Measurements from ENCODE around the gene EXOC2.

The EXOC2 gene

GRCh38 chr6:652865-653264, 40.1 kb downstream of the EXOC2 start:
- no peak overlapping the region for H3K4me3 ChIP-seq (ENCODE audit: low read depth, low read length)
- no peak for DNase-seq (ENCODE audit: low read depth)
- TF ChIP-seq CTCF (conservative IDR thresholded peaks at IDR 0.05; ENCODE audit: low read depth, low read length), result no peak

- no peak for TF ChIP-seq CTCF (conservative IDR thresholded peaks at IDR 0.05; ENCODE audit: low read depth, low read length)
- peak; percentile 42 for DNase-seq (ENCODE audit: low read depth)
- no peak overlapping the region for H3K4me3 ChIP-seq (ENCODE audit: low read depth, low read length)
Observed at GRCh38 chr6:650098-650497, 42.8 kb downstream of the EXOC2 start.

GRCh38 chr6:642805-643204, 50.1 kb downstream of the EXOC2 start:
- no peak overlapping the region for H3K4me3 ChIP-seq (ENCODE audit: low read depth, low read length)
- TF ChIP-seq CTCF (conservative IDR thresholded peaks at IDR 0.05; ENCODE audit: low read depth, low read length), result no peak
- no peak for DNase-seq (ENCODE audit: low read depth)

- DNase-seq (ENCODE audit: low read depth), result no peak
- H3K4me3 ChIP-seq (ENCODE audit: low read depth, low read length), result no peak overlapping the region
- no peak for TF ChIP-seq CTCF (conservative IDR thresholded peaks at IDR 0.05; ENCODE audit: low read depth, low read length)
Observed at GRCh38 chr6:641225-641985, 51.5 kb downstream of the EXOC2 start.

- DNase-seq (ENCODE audit: low read depth), result no peak
- H3K4me3 ChIP-seq (ENCODE audit: low read depth, low read length), result no peak overlapping the region
- TF ChIP-seq CTCF (conservative IDR thresholded peaks at IDR 0.05; ENCODE audit: low read depth, low read length), result no peak
Observed at GRCh38 chr6:636488-636887, 56.5 kb downstream of the EXOC2 start.

GRCh38 chr6:635233-635632, 57.7 kb downstream of the EXOC2 start:
- TF ChIP-seq CTCF (conservative IDR thresholded peaks at IDR 0.05; ENCODE audit: low read depth, low read length), result no peak
- no peak overlapping the region for H3K4me3 ChIP-seq (ENCODE audit: low read depth, low read length)
- no peak for DNase-seq (ENCODE audit: low read depth)

- H3K4me3 ChIP-seq (ENCODE audit: low read depth, low read length), result no peak overlapping the region
- TF ChIP-seq CTCF (conservative IDR thresholded peaks at IDR 0.05; ENCODE audit: low read depth, low read length), result no peak
- no peak for DNase-seq (ENCODE audit: low read depth)
Observed at GRCh38 chr6:633611-634010, 59.3 kb downstream of the EXOC2 start.
